Mammary epithelial cell (primary cell): ENCODE measurements around the gene STAT6.

Experiments
- EZH2 ChIP-seq: IDR thresholded peaks from 2 replicates; pipeline ENCODE4 v1.6.1; 2012; ENCODE audit warnings: low read length, inconsistent platforms, borderline replicate concordance
- TF ChIP-seq, protein P1 (sequence below), 2 donors: IDR thresholded peaks in 1 of 2; conservative IDR thresholded peaks in 1 of 2; 2 replicates each; pipeline ENCODE4 v1.5.1; 2011 to 2012; ENCODE audit warnings: inconsistent platforms in 2 of 2, low read length in 2 of 2, mild to moderate bottlenecking in 2 of 2, control low read depth in 1 of 2, low read depth in 1 of 2; ENCODE audit not compliant: insufficient read depth in 1 of 2; ENCODE audit errors: extremely low read depth in 1 of 2

DNA sequence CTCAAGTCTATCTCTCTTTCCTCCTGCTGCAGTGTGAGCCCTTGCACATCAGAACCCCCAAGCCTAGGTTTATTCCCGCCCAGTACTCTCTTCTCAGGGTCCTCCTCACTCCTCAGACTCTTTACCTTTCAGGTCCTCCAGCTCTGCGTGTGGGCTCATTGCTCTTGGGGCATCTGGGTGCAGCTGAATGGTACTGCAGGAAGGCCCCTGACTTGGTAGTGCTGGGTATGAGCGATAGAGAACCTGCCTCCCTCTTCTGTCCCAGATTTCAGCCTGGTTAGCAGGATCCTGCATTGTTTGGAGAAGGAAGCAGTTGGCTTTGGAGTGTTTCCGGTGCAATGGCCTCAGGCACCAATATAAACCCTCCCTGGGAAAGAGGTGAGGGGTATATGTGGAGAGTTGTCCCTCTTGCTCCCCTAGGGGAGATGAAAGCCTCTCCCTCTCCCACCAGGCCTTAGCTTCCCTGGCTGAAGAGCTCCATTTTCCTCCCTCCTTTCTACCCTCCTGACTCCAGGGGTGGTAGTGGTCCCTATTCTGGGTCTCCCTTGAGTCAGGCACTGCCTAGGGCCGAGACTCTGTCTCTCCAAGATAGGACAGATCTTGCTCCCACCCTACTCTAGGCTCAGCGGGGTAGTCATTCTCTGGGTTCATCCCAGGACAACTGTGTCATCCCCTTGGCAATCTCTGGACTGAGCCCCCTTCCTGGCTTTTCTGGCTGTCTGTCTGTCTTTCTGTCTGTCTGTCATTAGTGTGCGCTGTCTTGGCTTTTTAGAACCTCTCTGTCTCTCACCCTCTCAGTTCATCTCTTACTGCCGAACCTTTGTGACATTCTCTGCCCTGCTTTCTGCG is 21.0 kb upstream of the STAT6 start:
- TF ChIP-seq, protein P1, sequence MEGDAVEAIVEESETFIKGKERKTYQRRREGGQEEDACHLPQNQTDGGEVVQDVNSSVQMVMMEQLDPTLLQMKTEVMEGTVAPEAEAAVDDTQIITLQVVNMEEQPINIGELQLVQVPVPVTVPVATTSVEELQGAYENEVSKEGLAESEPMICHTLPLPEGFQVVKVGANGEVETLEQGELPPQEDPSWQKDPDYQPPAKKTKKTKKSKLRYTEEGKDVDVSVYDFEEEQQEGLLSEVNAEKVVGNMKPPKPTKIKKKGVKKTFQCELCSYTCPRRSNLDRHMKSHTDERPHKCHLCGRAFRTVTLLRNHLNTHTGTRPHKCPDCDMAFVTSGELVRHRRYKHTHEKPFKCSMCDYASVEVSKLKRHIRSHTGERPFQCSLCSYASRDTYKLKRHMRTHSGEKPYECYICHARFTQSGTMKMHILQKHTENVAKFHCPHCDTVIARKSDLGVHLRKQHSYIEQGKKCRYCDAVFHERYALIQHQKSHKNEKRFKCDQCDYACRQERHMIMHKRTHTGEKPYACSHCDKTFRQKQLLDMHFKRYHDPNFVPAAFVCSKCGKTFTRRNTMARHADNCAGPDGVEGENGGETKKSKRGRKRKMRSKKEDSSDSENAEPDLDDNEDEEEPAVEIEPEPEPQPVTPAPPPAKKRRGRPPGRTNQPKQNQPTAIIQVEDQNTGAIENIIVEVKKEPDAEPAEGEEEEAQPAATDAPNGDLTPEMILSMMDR (conservative IDR thresholded peaks at IDR 0.05 in 1 of 2, IDR thresholded peaks at IDR 0.05 in 1 of 2; ENCODE audit: extremely low read depth in 1 of 2, insufficient read depth in 1 of 2, low read depth in 1 of 2, low read length in 2 of 2): no peak
- TF ChIP-seq EZH2: no peak
